ENCODE results near the gene MYL10. TPM values are rescaled to one million over a fixed set of nuclear protein-coding genes. Genes with fewer than 3 reads are reported as not detected.
A peak's percentile ranks its signal among the peaks of the same experiment; 100 is the strongest.

The MYL10 gene
- total and polyA plus RNA-seq, 2 of the 8 experiments (the other 6 are each of a cell fraction or from before 2014, with no cell fraction given): 0.18 TPM; not detected in 1

- FAIRE-seq: no peak
- TF ChIP-seq SIX5 (IDR thresholded peaks at IDR 0.05; ENCODE audit: low read depth, low read length) (no peak), PHF8 (conservative IDR thresholded peaks at IDR 0.05; ENCODE audit: low read depth, low read length) (no peak), RAD21 (IDR thresholded peaks at IDR 0.05 in 1 of 2, conservative IDR thresholded peaks at IDR 0.05 in 1 of 2; ENCODE audit: low read depth in 2 of 2, low read length in 2 of 2) (peak; percentile 37 to 40; a peak in 2 of 4 replicates), HDAC2 (IDR thresholded peaks at IDR 0.05; ENCODE audit: borderline replicate concordance in 1 of 2, low read depth in 2 of 2, low read length in 2 of 2) (no peak)
- H3K4me3 ChIP-seq (ENCODE audit: extremely low read depth in 1 of 4, insufficient read depth in 2 of 4, low read depth in 3 of 4, low read length in 4 of 4): no peak overlapping the region
Observed at GRCh38 chr7:101620991-101621390, 8.1 kb downstream of the MYL10 start.

More at GRCh38 chr7:101620991-101621390, 8.1 kb downstream of the MYL10 start:
- no peak overlapping the region for H4K91ac ChIP-seq (replicated peaks; ENCODE audit: insufficient read length, low read length)
- no peak overlapping the region for H4K8ac ChIP-seq (ENCODE audit: extremely low read depth, insufficient read depth, low read length)
- no peaks in the 10 kb centered on the region for H3K23me2 ChIP-seq (ENCODE audit: low read depth, low read length)
- H3K27ac ChIP-seq (ENCODE audit: low read depth, low read length): no peak overlapping the region
- no peak overlapping the region for H2AK5ac ChIP-seq (ENCODE audit: low read depth, low read length)
- H3K79me2 ChIP-seq (ENCODE audit: control insufficient read depth in 1 of 2, insufficient read depth in 2 of 2, low read length in 2 of 2): no peaks in the 10 kb centered on the region
- no peak overlapping the region; the same call in 1 of the 2 replicates for H2BK12ac ChIP-seq (ENCODE audit: low read depth, low read length)
- WGBS, 2 experiments (ENCODE audit: extremely low coverage in 1 of 2, insufficient coverage in 1 of 2, insufficient read length in 1 of 2, insufficient replicate concordance in 2 of 2, low coverage in 1 of 2, low lambda C conversion rate in 2 of 2, missing lambda C conversion rate in 1 of 2): 86% methylated on average over 8 of the region's 10 CpGs; no CpG with 5 or more reads in 1 of the 2 experiments
- no peak overlapping the region for H2BK20ac ChIP-seq (ENCODE audit: low read length)
- H3K14ac ChIP-seq (ENCODE audit: insufficient read length): no peak overlapping the region
- H2BK5ac ChIP-seq (ENCODE audit: low read depth, low read length): no peak overlapping the region; the same call in 1 of the 2 replicates
- DNase-seq (ENCODE audit: low read depth in 1 of 2, low spot score in 2 of 2): no peak
- H3K36me3 ChIP-seq (ENCODE audit: control insufficient read depth in 2 of 4, insufficient read depth in 4 of 4, low read length in 3 of 4): no peaks in the 10 kb centered on the region
- no peak overlapping the region for H3K18ac ChIP-seq (ENCODE audit: extremely low read depth, low read length)
- H3K56ac ChIP-seq (replicated peaks; ENCODE audit: insufficient read length, low read depth, low read length): no peak overlapping the region
- no peak overlapping the region for H3K9ac ChIP-seq (replicated peaks in 1 of 4; ENCODE audit: extremely low read depth in 1 of 4, low read depth in 3 of 4, low read length in 3 of 4)
- no peak overlapping the region for H2AFZ ChIP-seq (ENCODE audit: low read length)
- H3K9me3 ChIP-seq (ENCODE audit: insufficient read depth in 2 of 2, low read depth in 1 of 2, low read length in 1 of 2): no peaks in the 10 kb centered on the region
- no peaks in the 10 kb centered on the region for H4K20me1 ChIP-seq (replicated peaks in 1 of 2; ENCODE audit: control insufficient read depth in 1 of 2, insufficient read depth in 2 of 2, low read length in 2 of 2)
- H3K4me1 ChIP-seq (replicated peaks in 1 of 4; ENCODE audit: control insufficient read depth in 3 of 4, insufficient read depth in 4 of 4, low read length in 3 of 4): peaks cover 0 to 19% (median 12%) of the 10 kb centered on the region in 4 experiments; a peak in 6 of 7 replicates
- H2BK120ac ChIP-seq (replicated peaks; ENCODE audit: low read depth, low read length): no peak overlapping the region
- no peak overlapping the region for H3K23ac ChIP-seq (ENCODE audit: insufficient read length)
- no peak overlapping the region for H2BK15ac ChIP-seq (ENCODE audit: low read length)
- H3K4me2 ChIP-seq (ENCODE audit: insufficient read depth in 1 of 2, low read depth in 2 of 2, low read length in 2 of 2): no peak overlapping the region
- no peak overlapping the region for H4K5ac ChIP-seq (ENCODE audit: insufficient read length, low read depth, low read length)
- ChIA-PET POLR2A (ENCODE audit: partially characterized antibody) (interaction anchor here (0.6 kb wide), 1 partner anchor 15 kb away, joined by 3 read pairs; no protein-coding TSS in a partner anchor), CTCF (ENCODE audit: partially characterized antibody) (interaction anchor here (0.6 to 1.9 kb wide), 3 partner anchors 18 to 57 kb away, joined by 3 to 7 read pairs (median 5); no protein-coding TSS in a partner anchor)
- no peaks in the 10 kb centered on the region for H3K79me1 ChIP-seq (ENCODE audit: low read depth, low read length)
- no peaks in the 10 kb centered on the region for H3K27me3 ChIP-seq (replicated peaks in 1 of 4; ENCODE audit: control insufficient read depth in 3 of 4, extremely low read depth in 1 of 4, insufficient read depth in 3 of 4, low read length in 3 of 4)
- no peak overlapping the region for H3K4ac ChIP-seq (replicated peaks; ENCODE audit: insufficient read length, low read depth, low read length)
